Measurements from ENCODE around the gene ARL15. TPM values are rescaled to one million over a fixed set of nuclear protein-coding genes. Genes with fewer than 3 reads are reported as not detected.

ARL15 gene
- total and polyA plus RNA-seq, 8 donors = 20.2 to 27.7 (median 25.1) TPM

DNA sequence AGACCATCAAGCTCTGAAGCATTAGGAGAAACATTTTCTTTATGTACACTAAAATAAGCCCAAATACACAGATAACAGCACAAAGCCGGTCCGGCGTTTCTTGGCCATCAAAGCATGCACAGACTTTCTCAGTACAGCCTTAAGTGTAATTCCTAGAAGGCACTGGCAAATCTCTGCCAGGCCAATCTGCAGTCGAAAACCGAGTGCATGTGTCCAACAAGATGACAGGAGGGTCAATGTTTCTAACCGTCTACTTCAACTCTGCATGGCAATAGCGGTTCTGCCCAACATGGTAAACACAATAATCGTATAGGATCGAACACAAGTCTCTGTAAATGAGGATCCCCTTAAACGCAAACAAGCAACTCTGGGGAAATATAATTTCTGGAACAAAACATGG, 1.1 kb downstream of the ARL15 start:
- H3K27me3 ChIP-seq = no peaks in the 10 kb centered on the region
- TF ChIP-seq, protein P1, sequence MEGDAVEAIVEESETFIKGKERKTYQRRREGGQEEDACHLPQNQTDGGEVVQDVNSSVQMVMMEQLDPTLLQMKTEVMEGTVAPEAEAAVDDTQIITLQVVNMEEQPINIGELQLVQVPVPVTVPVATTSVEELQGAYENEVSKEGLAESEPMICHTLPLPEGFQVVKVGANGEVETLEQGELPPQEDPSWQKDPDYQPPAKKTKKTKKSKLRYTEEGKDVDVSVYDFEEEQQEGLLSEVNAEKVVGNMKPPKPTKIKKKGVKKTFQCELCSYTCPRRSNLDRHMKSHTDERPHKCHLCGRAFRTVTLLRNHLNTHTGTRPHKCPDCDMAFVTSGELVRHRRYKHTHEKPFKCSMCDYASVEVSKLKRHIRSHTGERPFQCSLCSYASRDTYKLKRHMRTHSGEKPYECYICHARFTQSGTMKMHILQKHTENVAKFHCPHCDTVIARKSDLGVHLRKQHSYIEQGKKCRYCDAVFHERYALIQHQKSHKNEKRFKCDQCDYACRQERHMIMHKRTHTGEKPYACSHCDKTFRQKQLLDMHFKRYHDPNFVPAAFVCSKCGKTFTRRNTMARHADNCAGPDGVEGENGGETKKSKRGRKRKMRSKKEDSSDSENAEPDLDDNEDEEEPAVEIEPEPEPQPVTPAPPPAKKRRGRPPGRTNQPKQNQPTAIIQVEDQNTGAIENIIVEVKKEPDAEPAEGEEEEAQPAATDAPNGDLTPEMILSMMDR (IDR thresholded peaks at IDR 0.05) = no peak
- H3K27ac ChIP-seq = no peak overlapping the region
- no peaks in the 10 kb centered on the region for H3K9me3 ChIP-seq
- no peaks in the 10 kb centered on the region for H3K36me3 ChIP-seq
- intact Hi-C loops (cut with DNase I) = no loop called here
- H3K4me1 ChIP-seq = peaks cover 0 to 37% of the 10 kb centered on the region in 2 donors
- H3K4me3 ChIP-seq = peak overlapping the region; percentile 73 to 92
- DNase-seq (peak in 1 of 4 donors; percentile 12), ATAC-seq (no peak)

DNA sequence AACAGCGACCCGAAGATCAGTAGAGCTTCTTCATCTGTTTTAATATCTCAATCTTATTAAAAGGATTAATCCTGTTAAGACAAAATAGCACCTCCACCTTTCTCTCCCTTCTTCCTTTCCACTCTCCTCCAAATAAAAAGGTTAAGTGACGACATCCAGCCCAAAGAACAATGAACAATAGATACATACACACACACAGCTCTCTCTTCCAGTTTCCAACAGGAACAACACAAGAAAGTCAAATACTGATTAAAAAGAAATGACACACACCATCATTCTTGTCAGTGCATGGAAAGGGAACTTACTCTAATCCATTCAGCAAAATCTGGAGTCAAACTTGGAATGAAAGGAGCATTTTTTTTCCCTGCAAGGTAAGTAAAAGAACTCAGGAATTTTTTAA, 2.8 kb downstream of the ARL15 start:
- Histone ChIP-seq H3K36me3 (no peaks in the 10 kb centered on the region), H3K4me1 (peaks cover 0 to 48% of the 10 kb centered on the region in 2 donors), H3K4me3 (no peak overlapping the region), H3K27me3 (no peaks in the 10 kb centered on the region), H3K27ac (no peak overlapping the region), H3K9me3 (no peaks in the 10 kb centered on the region)
- TF ChIP-seq, protein P1 (IDR thresholded peaks at IDR 0.05) = no peak
- intact Hi-C loops (cut with DNase I) = no loop called here
- no peak for ATAC-seq
- DNase-seq = no peak

DNA sequence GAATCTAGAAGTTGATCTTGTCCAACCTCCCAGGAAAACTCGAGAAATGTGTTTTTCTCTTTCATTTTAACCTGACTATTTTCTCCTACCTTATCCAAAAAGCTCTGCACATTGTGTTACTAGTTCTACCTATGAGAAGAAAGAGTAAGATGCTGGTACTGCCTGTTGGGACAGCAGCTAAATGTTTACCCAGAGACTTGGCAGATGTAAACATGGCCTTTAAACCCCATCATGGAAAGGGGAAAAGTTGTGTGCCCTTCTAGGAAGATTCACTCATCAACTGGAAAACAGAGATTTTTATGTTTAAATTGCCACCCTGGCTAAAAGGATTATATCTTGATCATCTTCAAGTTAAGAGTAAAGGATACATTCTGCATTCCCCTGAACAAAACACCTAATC, 3.5 kb downstream of the ARL15 start:
- Histone ChIP-seq H3K4me3 (no peak overlapping the region), H3K9me3 (no peaks in the 10 kb centered on the region), H3K4me1 (peaks cover 5 to 55% of the 10 kb centered on the region in 2 donors), H3K36me3 (no peaks in the 10 kb centered on the region), H3K27ac (no peak overlapping the region), H3K27me3 (no peaks in the 10 kb centered on the region)
- intact Hi-C loops (cut with DNase I) = no loop called here
- TF ChIP-seq, protein P1 (IDR thresholded peaks at IDR 0.05) = no peak
- ATAC-seq = no peak
- DNase-seq = no peak

DNA sequence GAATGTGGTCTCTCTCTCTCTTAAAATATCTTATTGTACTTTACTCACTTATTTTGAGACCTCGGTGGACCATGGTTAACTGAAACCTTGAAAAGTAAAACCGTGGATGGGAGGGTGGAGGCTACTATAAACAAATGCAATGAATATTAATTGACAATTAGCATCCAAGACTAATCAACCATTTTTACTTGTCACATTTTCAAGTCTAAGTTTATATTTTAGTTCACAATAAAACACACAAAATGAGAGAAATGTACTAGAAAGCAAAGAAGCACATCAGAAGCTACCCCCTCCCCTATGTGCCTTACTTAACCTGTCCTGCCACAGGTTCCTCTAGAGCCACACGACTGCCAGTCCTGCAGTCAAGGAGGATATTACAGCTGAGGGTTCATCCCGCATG, 4.6 kb downstream of the ARL15 start:
- TF ChIP-seq, protein P1 (IDR thresholded peaks at IDR 0.05) = no peak
- H3K4me3 ChIP-seq = no peak overlapping the region
- H3K9me3 ChIP-seq = no peaks in the 10 kb centered on the region
- DNase-seq (no peak), ATAC-seq (no peak)
- H3K27me3 ChIP-seq = no peaks in the 10 kb centered on the region
- intact Hi-C loops (cut with DNase I) = no loop called here
- no peak overlapping the region for H3K27ac ChIP-seq
- peaks cover 7 to 57% of the 10 kb centered on the region in 2 donors for H3K4me1 ChIP-seq
- no peaks in the 10 kb centered on the region for H3K36me3 ChIP-seq

DNA sequence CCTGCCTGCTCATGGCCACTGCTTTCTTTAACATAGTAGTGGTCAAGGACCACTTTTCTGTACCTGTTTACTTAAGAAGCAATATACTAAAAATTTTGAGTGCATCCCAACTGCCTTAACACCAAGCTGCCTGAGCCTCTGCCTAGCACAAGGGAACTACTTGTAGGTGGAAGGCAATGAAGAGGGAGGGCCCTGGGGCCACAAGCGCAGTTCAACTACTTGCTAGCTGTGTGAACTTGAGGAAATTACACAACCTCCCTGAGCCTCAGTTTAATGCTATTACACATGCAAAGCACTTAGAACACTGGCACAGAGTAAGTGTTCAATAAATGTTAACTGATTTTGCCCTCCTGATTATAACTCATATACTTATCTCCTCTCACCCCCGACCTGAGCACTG, 6.3 kb downstream of the ARL15 start:
- H3K4me1 ChIP-seq = peaks cover 7 to 53% of the 10 kb centered on the region in 2 donors
- no peaks in the 10 kb centered on the region for H3K36me3 ChIP-seq
- H3K9me3 ChIP-seq = no peaks in the 10 kb centered on the region
- DNase-seq (peak in 1 of 4 donors; percentile 54), ATAC-seq (peak; percentile 36)
- no peaks in the 10 kb centered on the region for H3K27me3 ChIP-seq
- TF ChIP-seq, protein P1 (IDR thresholded peaks at IDR 0.05) = no peak
- no peak overlapping the region for H3K27ac ChIP-seq
- intact Hi-C loops (cut with DNase I) = no loop called here
- H3K4me3 ChIP-seq = no peak overlapping the region
